NCI-H446 treated with DMSO at 0.1 percent for 48 hours (cell line): Measurements from ENCODE around the gene ALDH1B1.

ENCODE experiments used
- DNase-seq: peaks from one replicate; lab custom pipeline; 2025; lab: John Stamatoyannopoulos, UW

The ALDH1B1 gene

DNA sequence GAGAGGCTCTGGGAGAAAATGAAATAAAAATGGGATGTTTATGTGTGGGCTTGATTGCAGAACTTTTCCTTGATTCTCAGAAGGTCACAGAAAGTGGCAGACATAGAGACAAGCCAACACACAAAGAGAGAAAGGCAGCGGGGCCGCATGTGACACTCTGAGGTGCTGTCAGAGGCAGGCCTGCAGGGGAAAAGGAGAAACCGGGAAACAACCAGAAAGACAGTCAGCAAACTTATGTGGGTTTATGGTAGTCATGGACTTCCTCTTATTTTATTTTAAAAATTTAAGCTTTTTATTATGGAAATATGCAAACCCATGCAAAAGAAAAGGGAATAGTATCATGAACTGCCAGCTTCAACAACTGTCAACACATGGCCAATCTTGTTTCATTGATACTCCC is 48.0 kb downstream of the ALDH1B1 start:
- DNase-seq, result no peak

- no peak for DNase-seq
Measured at GRCh38 chr9:38441347-38442085, 49.0 kb downstream of the ALDH1B1 start.

DNA sequence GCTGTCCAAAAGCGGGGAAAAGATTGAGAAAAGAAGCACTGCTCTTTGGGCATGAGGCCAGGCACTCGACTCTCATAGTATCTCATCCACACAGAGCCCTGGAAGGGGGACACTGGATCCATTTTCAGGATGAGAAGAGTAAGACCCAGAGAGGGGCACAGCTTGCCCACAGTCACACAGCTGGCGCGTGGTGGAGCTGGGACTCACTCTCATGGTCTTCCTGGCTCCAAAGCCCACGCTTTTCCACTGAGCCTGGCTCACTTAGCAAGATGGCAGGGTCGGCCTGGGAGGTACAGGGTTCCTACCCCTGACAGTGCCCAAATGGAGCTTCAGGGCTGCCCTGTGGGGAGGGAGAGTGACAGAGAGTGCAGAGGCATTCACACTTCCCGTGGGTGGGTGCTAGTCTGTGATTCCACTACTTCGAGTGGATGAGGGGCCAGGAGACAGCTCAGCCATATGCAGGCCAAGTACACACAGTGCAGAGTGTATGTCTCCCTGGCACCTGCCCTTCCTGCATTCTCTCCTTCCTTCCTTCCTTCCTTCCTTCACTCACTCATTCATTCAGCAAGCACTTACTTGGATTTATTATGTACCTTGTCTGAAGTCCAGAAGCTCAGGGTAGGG is 50.1 kb downstream of the ALDH1B1 start:
- no peak for DNase-seq

GRCh38 chr9:38443181-38443580 is 50.7 kb downstream of the ALDH1B1 start:
- no peak for DNase-seq

GRCh38 chr9:38443597-38443996 is 51.1 kb downstream of the ALDH1B1 start:
- no peak for DNase-seq

GRCh38 chr9:38445154-38446043 is 52.9 kb downstream of the ALDH1B1 start:
- no peak for DNase-seq

- no peak for DNase-seq
Measured at GRCh38 chr9:38447703-38448102, 55.2 kb downstream of the ALDH1B1 start.
